Measurements from ENCODE around the gene ATP9B. TPM values are rescaled to one million over a fixed set of nuclear protein-coding genes. Genes with fewer than 3 reads are reported as not detected.

ATP9B gene
- total and polyA plus RNA-seq, 9 donors = 11.2 to 31.2 (median 16.0) TPM

- no peak overlapping the region for H3K4me3 ChIP-seq (ENCODE audit: low read length)
- H3K4me1 ChIP-seq (ENCODE audit: control insufficient read depth, insufficient read depth, low read length) = no peaks in the 10 kb centered on the region
- no peak for DNase-seq
- no peaks in the 10 kb centered on the region for H3K27me3 ChIP-seq (ENCODE audit: control insufficient read depth, insufficient read depth, low read length)
- H3K9me3 ChIP-seq (replicated peaks; ENCODE audit: control insufficient read depth, low read depth, low read length) = no peaks in the 10 kb centered on the region
- peaks cover 11% of the 10 kb centered on the region for H3K36me3 ChIP-seq (ENCODE audit: control insufficient read depth, insufficient read depth, low read length)
- 100% methylated on average over 1 of the region's 5 CpGs for WGBS (ENCODE audit: insufficient coverage)
- H3K27ac ChIP-seq (ENCODE audit: low read length) = no peak overlapping the region
Observed at GRCh38 chr18:79191956-79192355, 122.8 kb downstream of the ATP9B start.

GRCh38 chr18:79193826-79194225, 124.6 kb downstream of the ATP9B start:
- H3K4me1 ChIP-seq (ENCODE audit: control insufficient read depth, insufficient read depth, low read length) = no peaks in the 10 kb centered on the region
- no peaks in the 10 kb centered on the region for H3K9me3 ChIP-seq (replicated peaks; ENCODE audit: control insufficient read depth, low read depth, low read length)
- no peak overlapping the region for H3K27ac ChIP-seq (ENCODE audit: low read length)
- peaks cover 11% of the 10 kb centered on the region for H3K36me3 ChIP-seq (ENCODE audit: control insufficient read depth, insufficient read depth, low read length)
- no peaks in the 10 kb centered on the region for H3K27me3 ChIP-seq (ENCODE audit: control insufficient read depth, insufficient read depth, low read length)
- WGBS (ENCODE audit: insufficient coverage) = 86% methylated on average over 2 of the region's 2 CpGs
- H3K4me3 ChIP-seq (ENCODE audit: low read length) = no peak overlapping the region
- DNase-seq = no peak

GRCh38 chr18:79195716-79196683, 126.8 kb downstream of the ATP9B start:
- H3K9me3 ChIP-seq (replicated peaks; ENCODE audit: control insufficient read depth, low read depth, low read length) = no peaks in the 10 kb centered on the region

GRCh38 chr18:79197531-79197930, 128.3 kb downstream of the ATP9B start:
- Histone ChIP-seq H3K4me1 (ENCODE audit: control insufficient read depth, insufficient read depth, low read length) (no peaks in the 10 kb centered on the region), H3K4me3 (ENCODE audit: low read length) (no peak overlapping the region), H3K36me3 (ENCODE audit: control insufficient read depth, insufficient read depth, low read length) (peaks cover 8% of the 10 kb centered on the region), H3K9me3 (replicated peaks; ENCODE audit: control insufficient read depth, low read depth, low read length) (no peaks in the 10 kb centered on the region), H3K27me3 (ENCODE audit: control insufficient read depth, insufficient read depth, low read length) (no peaks in the 10 kb centered on the region), H3K27ac (ENCODE audit: low read length) (no peak overlapping the region)
- DNase-seq = no peak
- WGBS (ENCODE audit: insufficient coverage) = no CpG with 5 or more reads among the region's 4 CpGs

More at GRCh38 chr18:79195716-79196683, 126.8 kb downstream of the ATP9B start:
- no peaks in the 10 kb centered on the region for H3K4me1 ChIP-seq (ENCODE audit: control insufficient read depth, insufficient read depth, low read length)
- H3K27ac ChIP-seq (ENCODE audit: low read length) = no peak overlapping the region
- no peak for DNase-seq
- no peaks in the 10 kb centered on the region for H3K27me3 ChIP-seq (ENCODE audit: control insufficient read depth, insufficient read depth, low read length)
- peaks cover 8% of the 10 kb centered on the region for H3K36me3 ChIP-seq (ENCODE audit: control insufficient read depth, insufficient read depth, low read length)
- no peak overlapping the region for H3K4me3 ChIP-seq (ENCODE audit: low read length)
- 91% methylated on average over 6 of the region's 10 CpGs for WGBS (ENCODE audit: insufficient coverage)

GRCh38 chr18:79199691-79200374, 130.6 kb downstream of the ATP9B start:
- peak; percentile 28 for DNase-seq
- no peaks in the 10 kb centered on the region for H3K9me3 ChIP-seq (replicated peaks; ENCODE audit: control insufficient read depth, low read depth, low read length)
- no peaks in the 10 kb centered on the region for H3K4me1 ChIP-seq (ENCODE audit: control insufficient read depth, insufficient read depth, low read length)
- no peaks in the 10 kb centered on the region for H3K27me3 ChIP-seq (ENCODE audit: control insufficient read depth, insufficient read depth, low read length)
- WGBS (ENCODE audit: insufficient coverage) = no CpG with 5 or more reads among the region's 7 CpGs
- no peak overlapping the region for H3K4me3 ChIP-seq (ENCODE audit: low read length)
- peaks cover 6% of the 10 kb centered on the region for H3K36me3 ChIP-seq (ENCODE audit: control insufficient read depth, insufficient read depth, low read length)
- H3K27ac ChIP-seq (ENCODE audit: low read length) = no peak overlapping the region

GRCh38 chr18:79200546-79201268, 131.5 kb downstream of the ATP9B start:
- Histone ChIP-seq H3K27me3 (ENCODE audit: control insufficient read depth, insufficient read depth, low read length) (no peaks in the 10 kb centered on the region), H3K9me3 (replicated peaks; ENCODE audit: control insufficient read depth, low read depth, low read length) (no peaks in the 10 kb centered on the region), H3K27ac (ENCODE audit: low read length) (no peak overlapping the region), H3K36me3 (ENCODE audit: control insufficient read depth, insufficient read depth, low read length) (peaks cover 4% of the 10 kb centered on the region), H3K4me3 (ENCODE audit: low read length) (no peak overlapping the region), H3K4me1 (ENCODE audit: control insufficient read depth, insufficient read depth, low read length) (no peaks in the 10 kb centered on the region)
- DNase-seq = peak; percentile 76
- WGBS (ENCODE audit: insufficient coverage) = 81% methylated on average over 5 of the region's 7 CpGs

- no peak for DNase-seq
- WGBS (ENCODE audit: insufficient coverage) = 98% methylated on average over 8 of the region's 8 CpGs
- H3K4me1 ChIP-seq (ENCODE audit: control insufficient read depth, insufficient read depth, low read length) = no peaks in the 10 kb centered on the region
Observed at GRCh38 chr18:79203017-79203605, 133.9 kb downstream of the ATP9B start.

GRCh38 chr18:79204889-79205807, 136.0 kb downstream of the ATP9B start:
- DNase-seq = no peak
- no peaks in the 10 kb centered on the region for H3K27me3 ChIP-seq (ENCODE audit: control insufficient read depth, insufficient read depth, low read length)
- H3K4me1 ChIP-seq (ENCODE audit: control insufficient read depth, insufficient read depth, low read length) = no peaks in the 10 kb centered on the region
- no peaks in the 10 kb centered on the region for H3K9me3 ChIP-seq (replicated peaks; ENCODE audit: control insufficient read depth, low read depth, low read length)
- H3K27ac ChIP-seq (ENCODE audit: low read length) = no peak overlapping the region
- peaks cover 7% of the 10 kb centered on the region for H3K36me3 ChIP-seq (ENCODE audit: control insufficient read depth, insufficient read depth, low read length)
- WGBS (ENCODE audit: insufficient coverage) = 68% methylated on average over 3 of the region's 13 CpGs
- H3K4me3 ChIP-seq (ENCODE audit: low read length) = no peak overlapping the region

More at GRCh38 chr18:79203017-79203605, 133.9 kb downstream of the ATP9B start:
- H3K9me3 ChIP-seq (replicated peaks; ENCODE audit: control insufficient read depth, low read depth, low read length) = no peaks in the 10 kb centered on the region
- H3K36me3 ChIP-seq (ENCODE audit: control insufficient read depth, insufficient read depth, low read length) = peaks cover 7% of the 10 kb centered on the region
- no peak overlapping the region for H3K27ac ChIP-seq (ENCODE audit: low read length)
- no peaks in the 10 kb centered on the region for H3K27me3 ChIP-seq (ENCODE audit: control insufficient read depth, insufficient read depth, low read length)
- H3K4me3 ChIP-seq (ENCODE audit: low read length) = no peak overlapping the region

- no CpG with 5 or more reads among the region's 4 CpGs for WGBS (ENCODE audit: insufficient coverage)
- Histone ChIP-seq H3K27ac (ENCODE audit: low read length) (no peak overlapping the region), H3K4me3 (ENCODE audit: low read length) (no peak overlapping the region), H3K36me3 (ENCODE audit: control insufficient read depth, insufficient read depth, low read length) (peaks cover 7% of the 10 kb centered on the region), H3K4me1 (ENCODE audit: control insufficient read depth, insufficient read depth, low read length) (no peaks in the 10 kb centered on the region), H3K27me3 (ENCODE audit: control insufficient read depth, insufficient read depth, low read length) (no peaks in the 10 kb centered on the region), H3K9me3 (replicated peaks; ENCODE audit: control insufficient read depth, low read depth, low read length) (no peaks in the 10 kb centered on the region)
- no peak for DNase-seq
Observed at GRCh38 chr18:79206444-79206843, 137.2 kb downstream of the ATP9B start.
